CD4-positive, alpha-beta T cell treated with Interleukin-6 for 4 hours (primary cell): ENCODE results near the gene ADAM29.
"Not testable (repeated sequence)": the region's sequence is repeated elsewhere in the genome, so short reads cannot be mapped to it uniquely, and the experiment has no call there.

ENCODE experiments used
- DNase-seq: peaks from one replicate; pipeline ENCODE4 v3.0.0-alpha.2; 2020; ENCODE audit warnings: mixed read lengths

ADAM29 gene

GRCh38 chr4:174972911-174973310 is 54.8 kb downstream of the ADAM29 start:
- no peak for DNase-seq

DNA sequence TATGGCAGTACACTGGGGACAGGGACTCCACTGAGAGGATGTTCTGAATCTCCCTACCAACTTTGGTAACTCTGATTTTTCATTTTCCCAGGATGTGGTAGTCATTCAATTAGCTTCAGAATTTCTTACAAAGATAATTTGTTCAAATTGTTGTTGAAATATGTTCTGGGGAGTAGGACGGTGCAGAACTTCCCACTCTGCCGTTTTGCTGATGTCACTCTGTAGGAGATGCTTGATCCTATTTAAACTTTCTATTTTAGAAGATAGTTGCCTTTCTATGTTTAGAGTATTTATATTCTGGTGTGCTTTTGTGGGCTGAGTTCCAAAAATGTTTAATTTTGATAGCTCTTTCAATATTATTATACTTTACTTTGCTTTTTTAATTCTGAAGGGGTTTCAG is 55.2 kb downstream of the ADAM29 start:
- no peak for DNase-seq

DNA sequence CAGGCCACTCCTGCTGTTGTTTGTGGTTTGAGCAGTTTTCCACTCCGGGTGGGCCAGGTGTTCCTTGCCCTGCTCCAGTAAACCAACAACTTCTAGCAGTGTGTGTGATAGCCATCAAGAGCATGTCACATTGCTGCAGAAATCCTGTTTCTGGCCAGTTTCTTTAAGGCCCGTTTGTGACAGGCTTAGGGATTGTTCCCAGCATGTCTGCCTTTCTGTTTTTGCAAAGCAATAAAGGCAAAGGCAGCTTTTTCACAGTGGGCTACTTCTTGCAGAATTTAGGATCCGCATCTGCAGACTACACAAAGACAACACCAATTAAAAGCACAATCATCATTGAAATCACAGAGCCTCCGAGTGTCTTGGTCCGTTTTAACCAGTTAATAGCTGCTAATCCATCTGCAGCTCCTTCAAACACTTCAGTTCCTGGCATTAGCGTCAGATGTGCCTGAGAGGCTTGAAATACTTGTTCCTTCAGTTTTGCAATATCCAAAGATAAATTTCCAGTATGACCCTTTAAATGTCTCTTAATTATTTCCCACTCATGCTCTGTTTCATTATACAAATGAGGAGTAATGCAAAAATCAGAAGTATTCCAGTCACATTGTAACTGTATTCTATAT is 65.1 kb downstream of the ADAM29 start:
- no peak for DNase-seq

- DNase-seq = not testable (repeated sequence)
Observed at GRCh38 chr4:174983870-174984269, 65.7 kb downstream of the ADAM29 start.

GRCh38 chr4:174989791-174990190 is 71.6 kb downstream of the ADAM29 start:
- DNase-seq = no peak

GRCh38 chr4:174993916-174994315 is 75.8 kb downstream of the ADAM29 start:
- no peak for DNase-seq

- DNase-seq = no peak
Observed at GRCh38 chr4:174996079-174996478, 77.9 kb downstream of the ADAM29 start.

GRCh38 chr4:174999407-174999806 is 81.2 kb downstream of the ADAM29 start:
- DNase-seq = no peak

GRCh38 chr4:175017751-175018150 is 99.6 kb downstream of the ADAM29 start:
- no peak for DNase-seq

GRCh38 chr4:175019447-175019846 is 101.3 kb downstream of the ADAM29 start:
- DNase-seq = not testable (repeated sequence)
